IMR-90 (cell line): Measurements from ENCODE around the gene MCUR1. TPM values are rescaled to one million over a fixed set of nuclear protein-coding genes. Genes with fewer than 3 reads are reported as not detected.

ENCODE experiments used
- ATAC-seq: fragments of 200-7000 bp; cut with Tn5 transposase; 2 replicates; pipeline ENCODE4 v1.9.1; 2020; ENCODE audit warnings: low read depth, mild to moderate bottlenecking, moderate library complexity
- BruUV-seq: library from RNA; stranded (reverse); fragments of 400-500 nt; replicated peaks from 2 replicates; lab custom pipeline; 2021; lab: Mats Ljungman, UMichigan
- CTCF ChIA-PET: fragments of 300-600 bp; formaldehyde crosslinking; extraction: SDS; loops from one replicate; lab custom pipeline; 2021; ENCODE audit warnings: antibody characterized with exemption; lab: Yijun Ruan, JAX
- POLR2A ChIA-PET: fragments of 300-600 bp; sonication (Branson Sonifier 250); formaldehyde crosslinking; loops from one replicate; lab custom pipeline; 2022; ENCODE audit warnings: antibody characterized with exemption; ENCODE audit not compliant: unreplicated experiment; lab: Charles Lee
- DNase-seq: peaks from one replicate; pipeline ENCODE4 v3.0.0; 2013
- H2AFZ ChIP-seq: replicated peaks from 2 replicates; pipeline ENCODE3; 2013; ENCODE audit warnings: low read length, mild to moderate bottlenecking; ENCODE audit not compliant: poor library complexity
- H2AK5ac ChIP-seq: 2 replicates; pipeline ENCODE4 v1.6.1; 2013; ENCODE audit warnings: low read depth, low read length, inconsistent platforms
- H2AK9ac ChIP-seq: replicated peaks from 2 replicates; pipeline ENCODE3; 2013; ENCODE audit warnings: mild to moderate bottlenecking, low read depth, low read length, moderate library complexity; ENCODE audit not compliant: poor library complexity
- H2BK120ac ChIP-seq: 2 replicates; pipeline ENCODE4 v1.6.1; 2013; ENCODE audit warnings: low read depth, low read length, inconsistent platforms
- H2BK15ac ChIP-seq: 3 replicates; pipeline ENCODE4 v1.6.1; 2013; ENCODE audit warnings: low read depth, low read length, inconsistent platforms
- H2BK20ac ChIP-seq: 2 replicates; pipeline ENCODE4 v1.6.1; 2013; ENCODE audit warnings: low read depth, mild to moderate bottlenecking, inconsistent platforms, low read length, moderate library complexity
- H2BK5ac ChIP-seq: 2 replicates; pipeline ENCODE4 v1.6.1; 2013; ENCODE audit warnings: mild to moderate bottlenecking, low read depth, low read length, inconsistent platforms; ENCODE audit not compliant: poor library complexity, severe bottlenecking
- H3K14ac ChIP-seq: replicated peaks from 2 replicates; pipeline ENCODE4 v1.6.1; 2013; ENCODE audit warnings: low read depth, low read length, inconsistent platforms
- H3K18ac ChIP-seq: 2 replicates; pipeline ENCODE4 v1.6.1; 2013; ENCODE audit warnings: low read depth, low read length, control low read depth
- H3K23ac ChIP-seq: 2 replicates; pipeline ENCODE4 v1.6.1; 2013; ENCODE audit warnings: low read depth, low read length, inconsistent platforms
- H3K27ac ChIP-seq: 2 replicates; pipeline ENCODE4 v1.5.1; 2013; ENCODE audit warnings: mild to moderate bottlenecking, control low read depth, low read length; ENCODE audit not compliant: insufficient read depth
- H3K27me3 ChIP-seq: 2 replicates; pipeline ENCODE4 v1.6.1; 2013; ENCODE audit warnings: low read length; ENCODE audit not compliant: control insufficient read depth, insufficient read depth
- H3K36me3 ChIP-seq: 2 replicates; pipeline ENCODE4 v1.6.1; 2013; ENCODE audit warnings: low read length, mixed read lengths; ENCODE audit not compliant: control insufficient read depth, insufficient read depth
- H3K4ac ChIP-seq: 2 replicates; pipeline ENCODE4 v1.6.1; 2013; ENCODE audit warnings: low read depth, low read length, inconsistent platforms
- H3K4me1 ChIP-seq: 2 replicates; pipeline ENCODE4 v1.6.1; 2013; ENCODE audit warnings: low read length, mixed read lengths; ENCODE audit not compliant: control insufficient read depth, insufficient read depth
- H3K4me2 ChIP-seq: 2 replicates; pipeline ENCODE4 v1.6.1; 2013; ENCODE audit warnings: low read depth, mild to moderate bottlenecking, control low read depth, low read length, moderate library complexity
- H3K4me3 ChIP-seq: 2 replicates; pipeline ENCODE4 v1.5.1; 2013; ENCODE audit warnings: low read depth, mild to moderate bottlenecking, control low read depth, low read length, moderate library complexity; ENCODE audit not compliant: insufficient read depth
- H3K56ac ChIP-seq: 2 replicates; pipeline ENCODE4 v1.6.1; 2013; ENCODE audit warnings: low read length, inconsistent platforms; ENCODE audit not compliant: insufficient read depth; ENCODE audit errors: extremely low read depth
- H3K79me1 ChIP-seq, 2 experiments: 2 replicates each; pipeline ENCODE4 v1.6.1; 2013; ENCODE audit warnings: low read length in 2 of 2, inconsistent platforms in 1 of 2, low read depth in 1 of 2
- H3K9ac ChIP-seq: 2 replicates; pipeline ENCODE4 v1.6.1; 2013; ENCODE audit warnings: low read depth, low read length, control low read depth
- H3K9me1 ChIP-seq: 2 replicates; pipeline ENCODE4 v1.6.1; 2013; ENCODE audit warnings: low read length, inconsistent platforms; ENCODE audit not compliant: insufficient read depth
- H3K9me3 ChIP-seq: 2 replicates; pipeline ENCODE4 v1.6.1; 2013; ENCODE audit warnings: low read length; ENCODE audit not compliant: control insufficient read depth, insufficient read depth
- H4K20me1 ChIP-seq: 2 replicates; pipeline ENCODE4 v1.6.1; 2013; ENCODE audit warnings: low read length, inconsistent platforms; ENCODE audit not compliant: insufficient read depth
- H4K5ac ChIP-seq: 2 replicates; pipeline ENCODE4 v1.6.1; 2013; ENCODE audit warnings: mild to moderate bottlenecking, low read depth, low read length, control low read depth
- H4K8ac ChIP-seq, 2 experiments: 2 replicates each; pipeline ENCODE4 v1.6.1; 2013; ENCODE audit warnings: low read depth in 2 of 2, low read length in 2 of 2, control low read depth in 1 of 2, inconsistent platforms in 1 of 2
- H4K91ac ChIP-seq: 2 replicates; pipeline ENCODE4 v1.6.1; 2013; ENCODE audit warnings: low read depth, low read length, inconsistent platforms; ENCODE audit not compliant: insufficient read depth
- CEBPB ChIP-seq: IDR thresholded peaks from 2 replicates; pipeline ENCODE4 v1.6.1; 2012; ENCODE audit warnings: low read depth, low read length, improper control_type of control experiment
- whole genome bisulfite sequencing, 2 experiments: methylation state at CpG; one replicate each; pipeline versions ENCODE4 v1.1.5 to v1.1.7; 2013; ENCODE audit warnings: missing lambda C conversion rate in 2 of 2; ENCODE audit not compliant: insufficient read length in 1 of 2; ENCODE audit errors: extremely low coverage in 2 of 2; 5-methylcytosine and 5-hydroxymethylcytosine counted together
- dilution Hi-C: fragments of 300-500 bp; cut with HindIII; formaldehyde crosslinking; loops from one replicate; pipeline ENCODE4 v1.14.3; 2018; ENCODE audit warnings: low sequenced_read_pairs; ENCODE audit not compliant: unreplicated experiment
- in situ Hi-C: fragments of 300-500 bp; cut with MboI; formaldehyde crosslinking; loops from 3 replicates; pipeline ENCODE4 v1.14.3; 2019; ENCODE audit warnings: low sequenced_read_pairs, inconsistent platforms, mixed read lengths
- intact Hi-C: fragments of 100-400 bp; cut with micrococcal nuclease; formaldehyde crosslinking; loops from 2 replicates; pipeline ENCODE4 v1.10.0; 2022
- polyA plus RNA-seq, 3 experiments: library from polyadenylated mRNA; depleted of rRNA; stranded (reverse); fragments of >200 nt; gene quantifications; 2 replicates each; pipeline ENCODE4 v1.2.3, GENCODE V29; 2012; ENCODE audit warnings: low replicate concordance in 1 of 3
- total RNA-seq: library from RNA; depleted of rRNA; stranded (reverse); fragments of >200 nt; gene quantifications from 2 replicates; pipeline ENCODE4 v1.2.3, GENCODE V29; 2012
- TF ChIP-seq, protein P1 (sequence below): fragments of 150-350 bp; IDR thresholded peaks from 2 replicates; pipeline ENCODE4 v1.6.1; 2016; ENCODE audit warnings: low read depth, mild to moderate bottlenecking, low read length, moderate library complexity, borderline replicate concordance

The MCUR1 gene
- total and polyA plus RNA-seq, 2 of the 4 experiments (the other 2 are of a cell fraction): 4.1 to 6.5 TPM

DNA sequence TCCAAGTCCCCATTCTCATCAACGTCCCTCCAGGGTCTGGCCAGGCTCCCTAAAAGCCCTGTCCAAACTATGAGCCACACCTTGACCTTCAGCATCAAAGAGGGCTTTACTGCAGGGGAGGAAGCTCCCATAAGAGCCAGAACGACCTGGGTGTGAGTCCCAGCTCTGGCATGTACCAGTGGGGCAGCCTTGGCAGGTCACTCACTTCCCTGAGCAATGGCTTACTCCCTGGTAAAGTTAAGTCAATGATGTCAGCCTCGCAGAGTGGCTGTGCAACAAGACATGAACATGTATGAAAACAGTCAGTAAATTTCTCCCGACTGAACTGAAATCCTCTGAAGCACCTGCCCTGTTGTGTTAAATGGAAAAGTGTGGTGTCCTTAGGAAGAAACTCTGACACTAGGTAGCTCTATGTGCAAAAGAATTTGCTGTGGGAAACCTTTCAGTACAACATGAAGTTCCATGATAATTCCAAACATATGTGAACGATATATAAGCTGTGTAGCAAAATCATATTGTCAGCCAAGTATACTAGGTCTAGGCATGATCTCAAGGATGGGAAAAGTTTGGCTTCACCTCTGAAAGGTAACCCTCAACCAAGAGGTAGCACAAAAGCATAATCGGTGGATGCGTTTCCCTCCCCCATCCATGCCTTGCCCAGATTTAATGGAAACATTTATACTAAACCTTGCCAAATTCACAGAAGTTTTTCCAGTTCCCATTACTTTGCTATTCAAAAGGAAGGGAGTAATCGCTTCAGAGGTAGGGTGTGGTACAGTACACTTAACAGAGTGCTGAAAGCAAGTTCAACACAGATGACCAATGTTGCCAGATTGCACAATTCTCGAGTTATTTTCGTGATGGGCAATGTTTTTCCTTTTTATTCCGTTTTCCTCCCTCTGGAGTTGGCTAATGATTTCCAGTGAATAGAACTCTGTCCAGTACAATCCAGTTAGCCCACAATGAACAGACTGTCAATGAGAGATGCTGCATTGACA lies 53.8 kb downstream of the MCUR1 start:
- in situ Hi-C loops: no loop called here
- Histone ChIP-seq H3K4me3 (no peak overlapping the region), H2BK5ac (no peak overlapping the region), H3K79me1 (no peaks in the 10 kb centered on the region), H2AK9ac (no peak overlapping the region), H3K18ac (no peak overlapping the region), H3K14ac (no peak overlapping the region), H2BK15ac (peak overlapping the region; percentile 38; the same call in 1 of the 3 replicates), H3K4me2 (no peak overlapping the region), H3K27ac (no peak overlapping the region), H3K23ac (no peak overlapping the region), H4K91ac (no peak overlapping the region), H4K8ac (no peak overlapping the region), H2BK20ac (no peak overlapping the region), H4K5ac (no peak overlapping the region), H3K27me3 (peaks cover 2% of the 10 kb centered on the region; the same call in 1 of the 2 replicates), H3K56ac (no peak overlapping the region), H3K4me1 (peaks cover 2% of the 10 kb centered on the region; the same call in 1 of the 2 replicates), H3K9me1 (0 out of 2 replicates have a peak, but pooled peaks cover 2% of the 10 kb centered on the region), H2AFZ (no peak overlapping the region), H2BK120ac (no peak overlapping the region), H2AK5ac (0 out of 2 replicates have a peak overlapping the region, but pooled peaks have one; percentile 7), H3K4ac (no peak overlapping the region), H3K9me3 (no peaks in the 10 kb centered on the region), H3K9ac (no peak overlapping the region), H3K36me3 (no peaks in the 10 kb centered on the region), H4K20me1 (no peaks in the 10 kb centered on the region)
- intact Hi-C loops: no loop called here
- TF ChIP-seq CEBPB: peak; percentile 86
- TF ChIP-seq, protein P1, sequence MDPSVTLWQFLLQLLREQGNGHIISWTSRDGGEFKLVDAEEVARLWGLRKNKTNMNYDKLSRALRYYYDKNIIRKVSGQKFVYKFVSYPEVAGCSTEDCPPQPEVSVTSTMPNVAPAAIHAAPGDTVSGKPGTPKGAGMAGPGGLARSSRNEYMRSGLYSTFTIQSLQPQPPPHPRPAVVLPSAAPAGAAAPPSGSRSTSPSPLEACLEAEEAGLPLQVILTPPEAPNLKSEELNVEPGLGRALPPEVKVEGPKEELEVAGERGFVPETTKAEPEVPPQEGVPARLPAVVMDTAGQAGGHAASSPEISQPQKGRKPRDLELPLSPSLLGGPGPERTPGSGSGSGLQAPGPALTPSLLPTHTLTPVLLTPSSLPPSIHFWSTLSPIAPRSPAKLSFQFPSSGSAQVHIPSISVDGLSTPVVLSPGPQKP: no peak
- CTCF ChIA-PET: no interaction called here
- ATAC-seq (no peak; the same call in 1 of the 2 replicates), DNase-seq (peak; percentile 21)
- BruUV-seq: no TSS peak
- dilution Hi-C loops: no loop called here
- POLR2A ChIA-PET: no interaction called here
- no CpG with 5 or more reads among the region's 11 CpGs for WGBS, 2 experiments
